GM12878 (cell line): ENCODE measurements around the gene CREG2. TPM values are rescaled to one million over a fixed set of nuclear protein-coding genes. Genes with fewer than 3 reads are reported as not detected.

Experiments used
- ATAC-seq: fragments of 200-7000 bp; cut with Tn5 transposase; 3 replicates; pipeline ENCODE4 v1.9.1; 2020; ENCODE audit warnings: mild to moderate bottlenecking, moderate library complexity
- BruUV-seq: library from RNA; stranded (reverse); fragments of 400-500 nt; replicated peaks from 2 replicates; lab custom pipeline; 2021; lab: Mats Ljungman, UMichigan
- CTCF ChIA-PET: fragments of 300-600 bp; sonication (Branson Sonifier 250); formaldehyde crosslinking; extraction: SDS; loops from one replicate; lab custom pipeline; 2021; ENCODE audit warnings: inconsistent platforms; lab: Yijun Ruan, JAX
- POLR2A ChIA-PET: fragments of 350-600 bp; formaldehyde crosslinking; extraction: SDS; loops from one replicate; lab custom pipeline; 2021; ENCODE audit warnings: inconsistent platforms; lab: Charles Lee
- RAD21 ChIA-PET: fragments of 300-600 bp; sonication (Branson Sonifier 250); formaldehyde crosslinking; loops from one replicate; lab custom pipeline; 2023; ENCODE audit warnings: antibody characterized with exemption; ENCODE audit not compliant: unreplicated experiment; lab: Charles Lee
- SMC1A ChIA-PET: fragments of 300-600 bp; sonication (Branson Sonifier 250); formaldehyde crosslinking; loops from one replicate; lab custom pipeline; 2023; ENCODE audit not compliant: unreplicated experiment, uncharacterized antibody; lab: Charles Lee
- DNase-seq: peaks from one replicate; pipeline ENCODE4 v3.0.0-alpha.2; 2011; ENCODE audit warnings: low read depth, low spot score
- FAIRE-seq: peaks from 3 replicates; lab custom pipeline; 2011; peaks lifted over from hg19 to GRCh38; lab: Jason Lieb, UNC
- H2AFZ ChIP-seq: 2 replicates; pipeline ENCODE4 v1.6.0; 2011; ENCODE audit warnings: low read depth, low read length, control low read depth; ENCODE audit not compliant: control insufficient read depth
- H3K27ac ChIP-seq: 2 replicates; pipeline ENCODE4 v1.5.1; 2011; ENCODE audit warnings: control low read depth; ENCODE audit not compliant: control insufficient read depth, insufficient read depth
- H3K27me3 ChIP-seq, 2 experiments: replicated peaks in 1 of 2; 2 replicates each; pipeline versions ENCODE4 v1.6.0 to v1.6.1; 2011; ENCODE audit warnings: low read length in 1 of 2; ENCODE audit not compliant: control insufficient read depth in 2 of 2, insufficient read depth in 2 of 2
- H3K36me3 ChIP-seq, 2 experiments: 2 replicates each; pipeline ENCODE4 v1.5.1; 2011; ENCODE audit warnings: low read length in 1 of 2; ENCODE audit not compliant: control insufficient read depth in 2 of 2, insufficient read depth in 2 of 2
- H3K4me1 ChIP-seq: 2 replicates; pipeline ENCODE4 v1.6.1; 2011; ENCODE audit warnings: mild to moderate bottlenecking, low read length, moderate library complexity, mixed read lengths; ENCODE audit not compliant: control insufficient read depth, insufficient read depth
- H3K4me2 ChIP-seq: 2 replicates; pipeline ENCODE4 v1.6.0; 2011; ENCODE audit warnings: control low read depth; ENCODE audit not compliant: control insufficient read depth, insufficient read depth
- H3K4me3 ChIP-seq: fragments of 200-600 bp; sonication (generic); 2 replicates; pipeline ENCODE4 v1.5.1; 2016
- H3K79me2 ChIP-seq: 2 replicates; pipeline ENCODE4 v1.6.0; 2011; ENCODE audit warnings: low read length; ENCODE audit not compliant: control insufficient read depth, insufficient read depth
- H3K9ac ChIP-seq: 2 replicates; pipeline ENCODE4 v1.8.0; 2011; ENCODE audit warnings: low read length, control low read depth, mixed read lengths; ENCODE audit not compliant: control insufficient read depth, insufficient read depth
- H3K9me3 ChIP-seq: replicated peaks from 3 replicates; pipeline ENCODE4 v1.5.1; 2011; ENCODE audit warnings: mild to moderate bottlenecking, low read length; ENCODE audit not compliant: control insufficient read depth, insufficient read depth
- H4K20me1 ChIP-seq: 2 replicates; pipeline ENCODE4 v1.6.0; 2011; ENCODE audit not compliant: control insufficient read depth, insufficient read depth
- BACH1 ChIP-seq: fragments of 450-650 bp; IDR thresholded peaks from 2 replicates; pipeline ENCODE4 v1.6.1; 2017; ENCODE audit warnings: mild to moderate bottlenecking, borderline replicate concordance
- CHD1 ChIP-seq: IDR thresholded peaks from 2 replicates; pipeline ENCODE4 v1.6.1; 2012; ENCODE audit warnings: low read depth, low read length, improper control_type of control experiment
- CHD4 ChIP-seq: fragments of 200-600 bp; sonication (generic); IDR thresholded peaks from 2 replicates; pipeline ENCODE4 v1.6.1; 2016; ENCODE audit warnings: mild to moderate bottlenecking
- GABPA ChIP-seq: IDR thresholded peaks from 2 replicates; pipeline ENCODE4 v1.6.1; 2014; ENCODE audit warnings: antibody characterized with exemption, low read depth, mild to moderate bottlenecking, inconsistent platforms
- KDM1A ChIP-seq: fragments of 200-600 bp; sonication (generic); IDR thresholded peaks from 2 replicates; pipeline ENCODE4 v1.6.1; 2016; ENCODE audit warnings: borderline replicate concordance
- MYB ChIP-seq: fragments of 150-350 bp; IDR thresholded peaks from 2 replicates; pipeline ENCODE4 v1.6.1; 2014; ENCODE audit warnings: mild to moderate bottlenecking, low read depth, low read length, borderline replicate concordance
- NFYB ChIP-seq: IDR thresholded peaks from 2 replicates; pipeline ENCODE4 v1.6.1; 2011; ENCODE audit warnings: low read depth, mild to moderate bottlenecking, low read length, improper control_type of control experiment, moderate library complexity; ENCODE audit not compliant: insufficient read depth
- NR2C1 ChIP-seq: fragments of 450-650 bp; IDR thresholded peaks from 2 replicates; pipeline ENCODE4 v1.6.1; 2017; ENCODE audit warnings: antibody characterized with exemption, mild to moderate bottlenecking, moderate library complexity
- PBX3 ChIP-seq: IDR thresholded peaks from 2 replicates; pipeline ENCODE4 v1.6.1; 2011; ENCODE audit warnings: mild to moderate bottlenecking, low read depth, low read length, moderate library complexity; ENCODE audit not compliant: insufficient replicate concordance
- PKNOX1 ChIP-seq: fragments of 450-650 bp; IDR thresholded peaks from 2 replicates; pipeline ENCODE4 v1.6.1; 2016; ENCODE audit warnings: mild to moderate bottlenecking
- POLR2A ChIP-seq: IDR thresholded peaks from 2 replicates; pipeline ENCODE4 v1.6.1; 2011; ENCODE audit warnings: low read depth, mild to moderate bottlenecking, low read length
- POU2F2 ChIP-seq: IDR thresholded peaks from 3 replicates; pipeline ENCODE4 v1.6.1; 2011; ENCODE audit warnings: low read depth, mild to moderate bottlenecking, low read length, borderline replicate concordance
- RUNX3 ChIP-seq: IDR thresholded peaks from 2 replicates; pipeline ENCODE4 v1.6.1; 2012; ENCODE audit warnings: low read length, inconsistent platforms
- SRF ChIP-seq, 2 experiments: IDR thresholded peaks; 2 replicates each; pipeline ENCODE4 v1.6.1; 2011; ENCODE audit warnings: low read depth in 2 of 2, low read length in 2 of 2, mild to moderate bottlenecking in 1 of 2, moderate library complexity in 1 of 2
- ZNF217 ChIP-seq: fragments of 450-650 bp; IDR thresholded peaks from 2 replicates; pipeline ENCODE4 v1.6.1; 2017; ENCODE audit warnings: antibody characterized with exemption, mild to moderate bottlenecking
- WGBS: methylation state at CpG from one replicate; pipeline ENCODE4 v1.1.6; 2016; ENCODE audit warnings: low lambda C conversion rate; ENCODE audit not compliant: insufficient replicate concordance, insufficient coverage; ENCODE audit errors: missing lambda C conversion rate; 5-methylcytosine and 5-hydroxymethylcytosine counted together
- in situ Hi-C: fragments of 300-500 bp; cut with MboI; formaldehyde crosslinking; loops from 9 replicates; pipeline ENCODE4 v1.14.3; 2018; ENCODE audit warnings: mixed read lengths
- intact Hi-C: fragments of 100-400 bp; cut with micrococcal nuclease; formaldehyde crosslinking; loops from one replicate; pipeline ENCODE4 v1.14.2; 2022; ENCODE audit not compliant: unreplicated experiment
- polyA plus RNA-seq, 11 experiments: library from polyadenylated mRNA; depleted of rRNA in 4 of 11; unstranded in 6 of 11; stranded (reverse) in 5 of 11; fragments of >200 nt; fragmentation: Nextera tagmentation in 4 of 11; fragmentation: Illumina TruSeq in 1 of 11; extraction: Ambion mirVana in 4 of 11; extraction: Trizol in 1 of 11; gene quantifications; 1 replicate in 1 of 11; 2 replicates in 10 of 11; pipeline versions ENCODE4 v1.2.1 to v1.2.3, GENCODE V29; 2011 to 2016; ENCODE audit warnings: inconsistent platforms in 2 of 11, missing spikeins in 2 of 11, low read depth in 1 of 11
- total RNA-seq, 4 experiments: library from RNA; depleted of rRNA in 3 of 4; stranded (reverse); fragments of >200 nt in 3 of 4; fragmentation: Illumina TruSeq in 1 of 4; extraction: Trizol in 1 of 4; gene quantifications; 2 replicates each; pipeline versions ENCODE4 v1.2.1 to v1.2.3, GENCODE V29; 2013 to 2021

CREG2 gene
- total and polyA plus RNA-seq, 10 of the 15 experiments (the other 5 are each of a cell fraction or from before 2014, with no cell fraction given), result not detected

GRCh38 chr2:101331202-101331601 is 56.1 kb downstream of the CREG2 start:
- Histone ChIP-seq H3K9ac (no peak overlapping the region), H3K27me3 (peaks cover 0 to 3% of the 10 kb centered on the region in 2 experiments; a peak in 2 of 4 replicates), H3K4me2 (no peak overlapping the region), H3K36me3 (no peaks in the 10 kb centered on the region), H4K20me1 (no peaks in the 10 kb centered on the region), H3K4me3 (no peak overlapping the region), H3K9me3 (no peaks in the 10 kb centered on the region; the same call in 2 of the 3 replicates), H3K79me2 (no peaks in the 10 kb centered on the region), H3K4me1 (no peaks in the 10 kb centered on the region; the same call in 1 of the 2 replicates), H3K27ac (no peak overlapping the region), H2AFZ (no peak overlapping the region)
- no peak for FAIRE-seq
- ATAC-seq, result no peak
- ChIA-PET SMC1A (no interaction called here), POLR2A (no interaction called here), CTCF (interaction anchor here (3.8 kb wide), 1 partner anchor 11 kb away, joined by 24 read pairs; no protein-coding TSS in a partner anchor), RAD21 (no interaction called here)
- no peak for DNase-seq
- WGBS, result 17% methylated on average over 2 of the region's 2 CpGs
- BruUV-seq, result no TSS peak
- in situ Hi-C loops (no loop called here), intact Hi-C loops (no loop called here)
- TF ChIP-seq ZNF217, result no peak
- TF ChIP-seq BACH1, result no peak
- no peak for TF ChIP-seq POLR2A
- no peak for TF ChIP-seq NR2C1
- no peak for TF ChIP-seq MYB
- no peak for TF ChIP-seq POU2F2
- TF ChIP-seq KDM1A, result no peak
- TF ChIP-seq PKNOX1, result no peak
- TF ChIP-seq CHD4, result no peak
- no peak for TF ChIP-seq NFYB
- no peak for TF ChIP-seq RUNX3
- no peak for TF ChIP-seq CHD1
- TF ChIP-seq GABPA, result no peak
- no peak for TF ChIP-seq PBX3
- TF ChIP-seq SRF (IDR thresholded peaks at IDR 0.05; ENCODE audit: low read depth in 2 of 2, low read length in 2 of 2), result no peak
